SKM-1 treated with dmso at 0.1 percent for 144 hours (cell line): Measurements from ENCODE around the gene SMURF1.
"Not testable (repeated sequence)": the region's sequence is repeated elsewhere in the genome, so short reads cannot be mapped to it uniquely, and the experiment has no call there.

Experiments
- DNase-seq: peaks from one replicate; lab custom pipeline; 2025; ENCODE audit not compliant: unreplicated experiment; lab: John Stamatoyannopoulos, UW

Gene SMURF1

DNA sequence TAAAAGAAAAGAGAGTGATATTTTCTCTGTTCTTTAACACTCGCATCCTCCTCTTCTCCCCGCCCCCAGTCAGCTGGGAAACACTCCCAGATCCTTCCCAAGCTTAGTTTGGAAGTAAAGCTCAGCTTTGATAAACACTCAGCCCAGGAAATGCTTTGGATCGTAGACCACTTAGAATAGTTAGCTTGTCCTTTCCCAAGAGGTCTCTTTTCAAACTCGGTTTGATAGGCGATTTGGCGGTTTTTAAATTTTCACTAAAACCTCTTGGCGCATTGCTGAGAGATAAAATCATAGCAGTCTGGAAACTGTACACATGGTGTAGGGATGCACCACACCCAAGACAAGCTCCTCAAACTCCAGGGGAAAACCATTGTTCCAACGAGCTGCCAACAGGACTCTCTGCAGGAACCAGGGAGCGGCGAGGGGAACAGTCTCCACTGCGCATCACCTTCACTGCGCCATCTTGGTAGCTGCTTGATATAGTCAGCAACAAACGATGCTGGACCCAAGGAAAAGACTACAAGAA is 22.3 kb downstream of the SMURF1 start:
- no peak for DNase-seq

DNA sequence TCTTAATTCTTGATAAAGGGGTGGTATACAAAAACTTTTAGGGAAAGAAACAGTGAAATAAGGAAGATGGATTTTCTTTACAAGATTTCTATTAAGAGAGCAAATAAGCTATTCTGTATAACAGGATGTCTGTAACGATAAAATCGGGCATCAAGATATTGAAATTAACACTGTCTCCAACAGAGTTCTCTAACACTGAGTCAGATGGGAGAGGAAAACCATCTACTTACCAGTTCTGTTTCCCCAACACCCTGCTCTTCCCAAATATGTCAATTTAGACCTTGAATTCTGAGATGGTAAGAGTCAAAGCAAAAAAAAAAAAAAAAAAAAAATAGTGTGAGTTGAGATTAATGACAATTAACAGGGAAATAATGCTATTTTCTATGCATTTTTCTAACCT is 23.0 kb downstream of the SMURF1 start:
- DNase-seq = no peak

DNA sequence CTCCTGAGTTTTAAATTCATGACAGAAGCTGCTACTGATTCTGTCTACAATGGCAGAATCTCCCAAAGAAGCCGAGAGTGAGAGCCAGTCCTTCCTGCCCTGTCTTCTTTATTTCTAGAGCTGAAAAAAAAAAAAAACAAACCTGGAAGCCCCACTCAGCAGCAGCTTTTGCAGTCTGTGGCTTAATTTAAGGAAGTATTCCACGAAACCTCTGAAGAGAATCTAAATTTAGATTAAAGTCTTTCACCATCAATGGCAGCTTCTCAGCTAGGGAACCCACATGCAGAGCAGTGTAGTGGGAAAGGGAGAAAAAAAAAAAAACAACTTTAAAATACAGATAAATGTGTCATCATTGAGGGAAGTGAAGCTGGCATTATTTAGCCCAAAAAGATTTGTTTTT is 23.4 kb downstream of the SMURF1 start:
- peak; percentile 88 for DNase-seq

GRCh38 chr7:99118077-99118476 is 25.8 kb downstream of the SMURF1 start:
- no peak for DNase-seq

- DNase-seq = no peak
Measured at GRCh38 chr7:99116144-99116543, 27.8 kb downstream of the SMURF1 start.

GRCh38 chr7:99115379-99115778 is 28.5 kb downstream of the SMURF1 start:
- DNase-seq = no peak

DNA sequence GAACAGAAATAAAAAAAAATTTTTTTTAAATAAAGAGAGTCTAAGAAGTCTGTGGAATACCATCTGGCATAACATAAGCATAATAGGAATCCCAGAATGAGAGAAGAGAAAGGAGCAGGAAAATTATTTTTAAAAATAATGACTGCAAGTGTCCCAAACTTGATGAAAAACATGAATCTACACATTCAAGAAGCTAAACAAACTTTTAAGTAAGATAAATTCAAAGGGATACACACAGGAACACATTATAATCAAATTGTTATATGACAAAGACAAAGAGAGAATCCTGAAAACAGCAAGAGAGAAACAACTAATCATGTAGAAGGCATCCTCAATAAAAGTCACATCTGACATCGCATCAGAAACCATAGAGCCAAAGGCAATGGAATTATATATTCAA is 30.9 kb downstream of the SMURF1 start:
- no peak for DNase-seq

GRCh38 chr7:99112097-99112496 is 31.8 kb downstream of the SMURF1 start:
- no peak for DNase-seq

GRCh38 chr7:99111591-99111990 is 32.3 kb downstream of the SMURF1 start:
- DNase-seq = no peak

GRCh38 chr7:99109108-99110051 is 34.5 kb downstream of the SMURF1 start:
- DNase-seq = no peak

DNA sequence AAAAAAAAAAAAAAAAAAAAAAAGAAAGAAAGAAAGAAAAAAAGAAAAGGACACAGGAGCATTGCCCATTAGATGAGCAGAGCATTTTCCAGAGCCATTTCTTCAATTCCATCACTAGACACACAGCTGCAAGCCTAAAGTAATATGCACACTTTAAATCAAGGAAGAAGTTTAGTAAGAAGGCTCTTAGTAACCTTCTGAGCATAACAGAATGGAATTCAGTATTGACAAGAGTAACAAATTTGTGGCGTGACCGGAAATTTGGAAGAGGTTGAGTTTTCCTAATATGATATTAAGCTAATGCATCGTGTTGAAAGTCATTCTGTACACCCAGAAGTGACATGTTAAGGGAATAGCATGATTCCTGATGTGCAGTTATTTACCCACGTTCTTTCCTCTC is 35.3 kb downstream of the SMURF1 start:
- no peak for DNase-seq

DNA sequence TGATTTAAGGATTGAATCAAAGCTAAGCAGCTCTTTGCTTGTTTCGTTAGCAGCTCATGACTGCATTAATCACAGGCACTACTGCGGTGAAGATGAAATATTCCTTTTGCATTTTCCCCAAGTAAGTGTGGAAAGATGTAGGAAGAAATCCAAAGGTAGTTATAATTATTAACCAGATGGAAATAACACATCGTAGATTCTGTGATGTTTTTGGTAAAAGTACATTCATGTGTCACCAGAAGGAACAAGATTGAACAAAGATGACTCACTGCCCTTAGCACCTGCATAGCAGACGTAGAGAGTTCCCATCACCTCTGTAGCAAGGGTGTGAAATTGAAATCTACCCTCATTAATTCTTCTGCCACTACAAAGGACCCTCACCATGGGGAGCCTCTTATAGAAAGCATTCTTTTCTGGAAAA is 37.1 kb downstream of the SMURF1 start:
- no peak for DNase-seq

DNA sequence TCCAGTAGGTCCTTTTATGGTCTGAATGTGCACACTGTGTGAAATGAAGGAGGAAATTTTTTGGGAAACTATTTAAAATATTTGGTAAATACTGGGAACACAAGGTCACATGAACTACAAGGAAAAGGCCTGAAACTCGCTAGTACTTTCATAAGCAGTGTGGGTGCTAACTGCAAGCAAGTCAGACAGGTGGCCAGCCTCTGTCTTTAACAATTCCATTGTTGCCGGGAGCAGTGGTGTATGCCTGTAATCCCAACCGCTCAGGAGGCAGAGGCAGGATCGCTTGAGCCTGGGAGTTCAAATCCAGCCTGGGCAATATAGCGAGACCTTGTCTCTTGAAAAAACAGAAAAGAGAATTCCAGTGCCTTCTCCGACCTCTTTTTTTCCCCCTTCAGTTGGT is 37.5 kb downstream of the SMURF1 start:
- DNase-seq = no peak

DNA sequence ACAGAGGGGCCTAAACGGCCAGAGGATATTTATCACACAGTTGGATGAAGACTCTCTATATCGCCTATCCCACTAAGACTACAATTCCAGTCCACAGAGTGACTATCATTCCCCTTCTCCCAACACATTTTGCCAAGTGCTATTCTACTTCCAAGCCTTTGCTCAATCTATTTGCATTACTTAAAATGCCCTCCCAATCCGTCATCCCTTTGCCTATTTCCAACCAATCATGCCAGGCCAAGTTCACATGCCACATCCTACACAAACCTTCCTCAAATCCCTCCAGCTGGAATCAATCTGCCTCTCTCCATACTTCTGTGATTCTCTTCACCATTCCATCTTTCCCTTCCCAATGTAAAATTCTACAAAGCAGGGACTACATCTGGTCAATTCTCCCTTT is 38.2 kb downstream of the SMURF1 start:
- DNase-seq = no peak

DNA sequence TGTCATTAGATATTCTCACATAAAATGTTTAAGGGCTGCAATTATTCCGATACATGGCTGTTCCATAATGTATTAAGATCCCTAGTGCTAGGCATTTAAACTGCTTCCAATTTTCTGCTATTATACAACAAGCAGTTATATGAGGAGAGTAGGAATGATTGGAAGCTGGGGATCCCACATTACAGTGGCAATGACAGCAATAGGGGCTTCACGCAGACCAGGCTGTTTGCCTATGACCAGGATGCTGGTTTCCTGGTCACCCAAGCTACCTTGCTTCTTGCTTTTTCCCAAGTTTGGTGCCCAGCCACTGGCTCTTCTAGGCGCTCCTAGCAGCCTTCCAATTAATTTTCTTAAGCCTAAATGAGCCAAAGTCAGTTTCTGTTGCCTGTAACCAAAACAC is 39.3 kb downstream of the SMURF1 start:
- DNase-seq = no peak

- not testable (repeated sequence) for DNase-seq
Measured at GRCh38 chr7:99103836-99104235, 40.1 kb downstream of the SMURF1 start.

DNA sequence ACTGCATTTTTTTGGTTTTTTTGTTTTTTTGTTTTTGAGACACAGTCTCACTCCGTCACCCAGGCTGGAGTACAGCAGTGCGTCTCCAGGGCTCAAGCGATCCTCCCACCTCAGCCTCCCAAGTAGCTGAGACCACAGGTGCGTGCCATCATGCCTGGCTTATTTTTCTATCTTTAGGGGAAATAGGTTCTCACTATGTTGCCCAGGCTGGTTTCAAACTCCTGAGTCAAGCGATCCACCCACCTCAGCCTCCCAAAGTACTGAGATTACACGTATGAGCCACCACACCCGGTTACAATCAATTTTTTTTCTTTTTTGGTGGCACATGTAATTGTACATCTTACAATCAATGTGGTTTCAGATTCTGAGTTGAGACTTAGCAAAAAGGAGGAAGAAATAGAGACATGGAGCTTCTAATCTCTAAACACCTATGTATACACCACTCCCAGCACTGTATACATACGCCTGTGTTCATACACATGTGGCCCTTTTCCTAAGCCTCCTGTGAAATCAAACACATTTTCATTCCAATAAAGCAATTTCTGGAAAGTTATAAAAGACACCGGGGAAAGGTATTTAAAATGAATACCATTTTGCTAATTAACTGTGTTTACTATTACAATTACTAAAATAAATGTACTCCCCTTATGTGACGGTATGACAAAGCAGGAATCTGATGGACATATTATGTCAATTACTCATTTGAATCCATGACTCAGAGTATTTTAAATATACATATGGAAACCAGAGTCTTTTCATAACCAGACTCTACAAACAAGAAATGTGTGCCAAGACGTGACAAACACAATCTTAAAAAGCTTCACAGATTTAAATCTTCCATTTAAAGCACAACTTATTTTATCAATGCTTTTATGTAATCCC is 40.9 kb downstream of the SMURF1 start:
- no peak for DNase-seq

DNA sequence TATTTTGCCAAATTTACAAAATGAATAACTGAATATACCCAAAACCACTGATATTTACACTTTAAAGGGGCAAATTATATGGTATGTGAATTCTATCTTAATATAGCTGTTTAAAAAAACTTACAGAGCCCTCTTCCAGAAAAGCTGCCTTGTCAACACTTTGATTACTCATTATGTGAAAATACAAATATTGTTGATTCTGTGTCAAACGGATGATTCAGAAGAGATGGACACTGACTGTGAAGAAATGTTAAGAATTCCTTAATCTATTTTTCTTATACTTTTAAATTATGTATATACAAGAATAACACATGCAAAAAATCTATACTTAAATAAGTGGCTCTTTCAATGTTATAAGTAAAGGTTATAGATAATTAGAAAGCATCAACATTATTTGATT is 41.5 kb downstream of the SMURF1 start:
- no peak for DNase-seq

- not testable (repeated sequence) for DNase-seq
Measured at GRCh38 chr7:99101516-99101915, 42.4 kb downstream of the SMURF1 start.

- DNase-seq = no peak
Measured at GRCh38 chr7:99099499-99100077, 44.3 kb downstream of the SMURF1 start.

DNA sequence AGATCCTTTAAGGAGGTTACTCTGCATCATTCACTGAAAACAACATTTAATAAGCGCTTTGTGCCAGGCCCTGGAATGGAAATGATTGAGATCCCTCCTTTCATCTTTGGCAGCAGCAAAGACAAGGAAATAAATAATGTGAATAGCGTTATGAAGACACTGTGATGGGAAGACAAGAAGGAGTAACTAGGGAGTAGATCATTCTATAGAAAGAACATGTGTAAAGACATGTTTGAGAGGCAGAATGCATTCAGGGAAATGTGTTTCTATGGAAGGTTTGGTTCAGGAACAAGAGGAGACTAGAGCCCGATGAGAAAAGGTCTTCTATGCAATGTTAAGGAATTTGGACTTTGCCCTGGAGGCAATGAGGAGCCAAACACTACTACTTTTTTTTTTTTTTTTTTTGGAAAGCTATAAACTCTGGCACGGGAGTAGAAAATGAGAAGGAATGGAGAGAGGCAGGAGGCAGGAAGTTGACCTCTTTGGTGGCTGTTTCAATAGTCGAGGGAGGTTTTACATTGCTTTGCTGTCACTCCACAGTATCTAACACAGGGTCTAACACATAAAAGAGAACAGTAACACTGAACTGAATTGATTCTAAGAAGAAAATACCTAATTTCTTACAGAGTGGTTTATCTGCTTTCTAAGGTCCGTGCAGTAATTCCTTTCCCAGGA is 44.9 kb downstream of the SMURF1 start:
- no peak for DNase-seq
